GM19193 (cell line): Measurements from ENCODE around the gene CHD6.

Source experiments
- POLR2A ChIP-seq: IDR thresholded peaks from 4 replicates; pipeline ENCODE4 v1.6.1; 2011; ENCODE audit not compliant: insufficient read depth, insufficient read length; ENCODE audit errors: extremely low read depth

CHD6 gene

GRCh38 chr20:41467690-41468089 is 150.5 kb downstream of the CHD6 start:
- no peak for TF ChIP-seq POLR2A

DNA sequence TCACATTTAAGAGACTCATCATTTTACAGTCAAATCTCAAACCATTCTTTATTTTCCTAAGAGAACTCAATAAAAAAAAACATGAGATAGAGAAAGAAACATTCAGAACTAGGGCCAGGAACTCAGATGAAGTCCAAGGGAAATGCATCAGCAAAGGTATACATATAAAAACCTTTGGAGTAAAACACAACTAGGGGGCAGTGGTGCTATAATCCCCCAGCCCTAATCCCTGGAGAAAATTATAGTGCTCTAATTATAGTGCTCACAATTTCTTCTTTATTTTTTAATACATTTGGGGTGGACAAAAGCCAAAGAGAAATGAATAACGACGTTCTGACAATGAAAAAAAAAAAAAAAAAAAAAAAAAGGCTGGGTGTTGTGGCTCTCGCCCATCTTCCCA is 151.0 kb downstream of the CHD6 start:
- no peak for TF ChIP-seq POLR2A

DNA sequence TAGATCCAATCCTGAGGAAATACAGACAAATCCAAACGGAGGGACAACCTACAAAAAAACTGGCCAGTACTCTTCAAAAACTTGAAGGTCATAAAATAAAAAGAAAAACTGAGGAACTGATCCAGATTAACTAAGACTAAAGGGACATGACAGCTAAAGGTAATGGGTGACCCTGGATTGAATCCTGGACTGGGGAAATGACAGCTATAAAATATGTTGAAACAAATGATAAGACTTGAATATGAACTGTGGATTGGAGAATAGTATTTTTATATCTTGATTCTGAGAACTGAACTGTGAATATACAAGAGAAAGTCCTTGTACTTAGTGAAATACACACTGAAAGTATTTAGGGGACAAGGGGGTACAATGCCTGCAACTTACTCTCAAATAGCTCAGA is 154.6 kb downstream of the CHD6 start:
- TF ChIP-seq POLR2A, result no peak

GRCh38 chr20:41462372-41463161 is 155.6 kb downstream of the CHD6 start:
- no peak for TF ChIP-seq POLR2A

DNA sequence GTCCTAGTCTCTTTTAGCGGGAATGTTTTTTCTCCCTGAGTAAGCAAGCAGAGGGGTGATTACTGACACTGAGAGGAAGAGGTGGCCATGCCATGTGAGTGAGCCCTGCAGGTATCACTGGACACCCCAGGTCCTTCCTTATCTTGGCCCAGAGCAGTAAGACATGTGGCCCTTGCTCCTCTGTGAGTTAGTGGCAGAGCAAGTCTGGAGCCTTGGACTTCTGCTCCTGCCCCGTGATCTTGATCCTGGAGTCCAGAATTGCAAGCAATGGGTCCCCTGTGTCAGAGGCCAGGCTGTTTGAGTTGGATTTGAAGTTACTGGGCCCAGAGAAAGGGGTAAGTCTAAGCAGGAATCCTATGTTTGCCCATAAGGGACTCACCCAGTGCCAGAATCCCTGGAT is 159.4 kb downstream of the CHD6 start:
- no peak for TF ChIP-seq POLR2A

GRCh38 chr20:41457173-41457857 is 160.9 kb downstream of the CHD6 start:
- no peak for TF ChIP-seq POLR2A

- TF ChIP-seq POLR2A, result no peak
These were observed 161.8 kb downstream of the CHD6 start for GRCh38 chr20:41456351-41456750.

DNA sequence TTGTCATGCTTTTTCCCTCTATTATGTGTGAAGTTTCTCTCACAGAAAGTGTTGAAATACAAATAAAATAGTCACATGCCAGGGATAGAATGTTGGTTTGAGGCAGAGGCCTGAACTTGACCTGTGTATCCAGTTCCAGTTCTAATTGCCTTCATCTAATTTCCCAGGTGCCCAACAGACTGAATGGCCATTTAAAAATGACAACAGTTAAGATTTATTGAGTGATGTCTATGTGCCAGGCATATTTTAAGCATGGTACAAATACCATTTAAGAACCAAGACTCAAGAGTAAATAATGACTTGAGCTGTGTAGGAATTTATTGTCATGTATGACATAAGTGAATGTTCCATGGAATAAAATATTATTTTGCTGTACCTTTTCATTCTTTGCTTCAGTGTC is 163.9 kb downstream of the CHD6 start:
- no peak for TF ChIP-seq POLR2A

DNA sequence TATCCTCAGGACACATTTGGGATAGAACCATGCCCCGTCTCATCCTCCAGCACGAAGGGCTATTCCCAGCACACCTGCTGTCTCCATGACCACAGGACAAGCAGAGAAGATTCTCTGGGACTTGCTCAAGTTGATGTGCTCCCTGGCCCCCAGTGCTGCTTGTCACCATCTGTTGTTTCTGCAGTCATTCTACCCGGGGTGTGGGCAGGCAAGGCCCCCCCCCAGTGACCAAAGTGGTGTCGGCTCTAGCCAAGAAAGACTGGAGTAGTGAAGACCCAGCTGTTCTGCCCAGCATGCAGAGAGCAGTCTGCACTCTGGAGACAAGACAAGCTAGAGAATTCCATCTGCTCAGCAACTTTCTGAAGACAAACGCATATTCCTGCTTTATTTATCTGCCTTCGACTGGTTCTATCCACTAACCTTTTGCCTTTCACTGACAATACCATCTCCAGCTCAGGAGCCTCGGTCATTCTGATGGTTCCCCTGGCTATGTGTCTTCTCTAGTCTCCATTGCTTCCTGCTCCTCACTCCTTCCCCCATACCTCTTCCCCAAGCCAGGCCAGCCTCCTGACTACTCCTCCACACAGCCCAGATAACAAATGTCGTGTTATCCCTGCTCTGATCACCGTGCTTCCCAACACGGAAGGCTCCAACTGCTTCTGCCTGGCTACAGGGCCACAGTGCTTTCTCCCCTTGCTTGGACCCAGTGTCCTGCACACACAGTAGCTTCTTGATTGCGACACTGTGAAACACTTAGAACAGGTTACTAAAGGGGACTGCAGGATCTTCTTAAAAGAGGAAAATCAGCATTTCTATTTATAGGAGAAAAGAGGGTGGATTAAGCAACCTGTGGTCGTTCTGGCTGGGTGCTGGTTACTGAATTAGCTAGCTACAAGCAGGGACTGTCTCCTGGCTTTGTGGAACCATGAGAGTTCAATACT is 164.9 kb downstream of the CHD6 start:
- TF ChIP-seq POLR2A, result no peak

DNA sequence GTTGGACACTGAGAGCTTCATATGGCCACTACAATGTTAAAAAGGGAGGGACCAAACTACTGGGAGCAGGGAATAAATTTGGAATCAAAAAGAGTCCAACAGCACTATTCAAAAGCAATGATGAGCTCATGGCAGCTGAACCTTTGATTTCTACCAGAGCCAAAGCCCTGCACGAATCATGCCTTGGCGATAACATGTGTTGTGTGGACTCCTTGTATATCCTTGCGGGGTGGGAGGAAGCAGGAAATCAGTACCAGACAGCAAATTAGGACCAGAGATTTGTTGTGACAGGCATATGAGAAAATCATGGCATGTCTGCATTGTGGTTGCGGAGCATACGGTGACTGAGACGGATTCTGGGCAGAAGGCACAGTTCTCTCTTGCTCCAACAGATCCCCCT is 166.0 kb downstream of the CHD6 start:
- TF ChIP-seq POLR2A, result no peak

DNA sequence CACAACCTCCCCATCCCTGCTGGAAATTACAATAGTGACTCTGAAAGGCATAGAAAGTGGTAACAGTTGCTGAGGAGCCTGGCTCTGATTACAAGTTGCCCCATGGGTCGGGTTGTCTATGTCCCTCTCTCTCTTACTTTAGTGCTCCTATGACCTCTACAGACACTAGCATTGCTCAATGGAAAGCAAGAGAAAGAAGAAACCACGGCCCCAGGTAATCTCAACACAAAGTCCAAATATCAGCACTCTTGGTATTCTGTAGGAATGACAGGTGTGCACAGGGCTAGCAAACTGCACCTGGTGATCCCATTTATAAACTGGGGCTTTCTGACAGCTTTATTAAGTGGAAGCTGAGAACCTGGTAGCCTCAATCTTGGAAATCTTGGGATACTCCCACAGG is 171.2 kb downstream of the CHD6 start:
- no peak for TF ChIP-seq POLR2A

- no peak for TF ChIP-seq POLR2A
These were observed 171.7 kb downstream of the CHD6 start for GRCh38 chr20:41446456-41446855.

GRCh38 chr20:41444821-41445220 is 173.4 kb downstream of the CHD6 start:
- no peak for TF ChIP-seq POLR2A

GRCh38 chr20:41443691-41444090 is 174.5 kb downstream of the CHD6 start:
- no peak for TF ChIP-seq POLR2A

DNA sequence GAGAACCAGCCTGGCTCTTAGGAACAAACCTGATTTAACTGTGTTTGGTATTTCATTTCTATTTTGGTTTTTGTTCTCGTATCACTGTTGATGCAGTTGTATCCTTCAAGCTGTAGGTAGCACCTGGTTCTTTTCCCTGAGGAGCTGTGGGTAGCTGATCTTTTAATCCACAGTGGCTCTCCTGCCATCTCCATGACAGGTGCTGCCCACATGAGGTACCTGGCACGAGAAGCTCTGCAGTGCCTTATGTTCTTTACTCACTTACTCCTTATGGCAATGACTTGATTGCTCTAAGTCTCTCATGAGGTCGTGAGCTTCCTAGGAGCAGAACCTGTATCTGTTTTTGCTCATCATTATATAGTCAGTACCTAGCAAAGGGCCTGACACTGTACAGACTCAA is 177.3 kb downstream of the CHD6 start:
- no peak for TF ChIP-seq POLR2A
